ENCODE results near the gene EYA4.

Gene EYA4

GRCh38 chr6:133236932-133237331, 4.2 kb upstream of the EYA4 start:
- Histone ChIP-seq H3K27me3 (no peaks in the 10 kb centered on the region), H3K9me3 (no peaks in the 10 kb centered on the region), H3K4me1 (no peaks in the 10 kb centered on the region; the same call in none of the 2 replicates), H3K36me3 (no peaks in the 10 kb centered on the region), H3K4me3 (ENCODE audit: low read depth, low read length) (no peak overlapping the region)
- no peak for TF ChIP-seq CTCF (IDR thresholded peaks at IDR 0.05; ENCODE audit: low read depth, low read length)
- no peak for DNase-seq

- peak; percentile 65 for TF ChIP-seq CTCF (IDR thresholded peaks at IDR 0.05; ENCODE audit: low read depth, low read length)
- H3K4me3 ChIP-seq (ENCODE audit: low read depth, low read length), result peak overlapping the region; percentile 93
- H3K9me3 ChIP-seq, result no peaks in the 10 kb centered on the region
- H3K36me3 ChIP-seq, result no peaks in the 10 kb centered on the region
- H3K27me3 ChIP-seq, result no peaks in the 10 kb centered on the region
- DNase-seq, result peak; percentile 89
- no peaks in the 10 kb centered on the region; the same call in 1 of the 2 replicates for H3K4me1 ChIP-seq
Measured at GRCh38 chr6:133240511-133241085, 559 bp upstream of the EYA4 start.

GRCh38 chr6:133241901-133242636, 912 bp downstream of the EYA4 start:
- peak; percentile 49 for DNase-seq

GRCh38 chr6:133242637-133243585, 1.8 kb downstream of the EYA4 start:
- peak overlapping the region; percentile 93 for H3K4me3 ChIP-seq (ENCODE audit: low read depth, low read length)
- H3K9me3 ChIP-seq, result no peaks in the 10 kb centered on the region
- peaks cover 2% of the 10 kb centered on the region; the same call in 1 of the 2 replicates for H3K36me3 ChIP-seq
- DNase-seq, result peak; percentile 53
- no peaks in the 10 kb centered on the region; the same call in 1 of the 2 replicates for H3K4me1 ChIP-seq
- H3K27me3 ChIP-seq, result no peaks in the 10 kb centered on the region
- TF ChIP-seq CTCF (IDR thresholded peaks at IDR 0.05; ENCODE audit: low read depth, low read length), result no peak

More at GRCh38 chr6:133241901-133242636, 912 bp downstream of the EYA4 start:
- Histone ChIP-seq H3K4me1 (no peaks in the 10 kb centered on the region; the same call in 1 of the 2 replicates), H3K9me3 (no peaks in the 10 kb centered on the region), H3K4me3 (ENCODE audit: low read depth, low read length) (peak overlapping the region; percentile 93), H3K36me3 (no peaks in the 10 kb centered on the region), H3K27me3 (no peaks in the 10 kb centered on the region)
- TF ChIP-seq CTCF (IDR thresholded peaks at IDR 0.05; ENCODE audit: low read depth, low read length), result no peak

- Histone ChIP-seq H3K27me3 (no peaks in the 10 kb centered on the region), H3K4me3 (ENCODE audit: low read depth, low read length) (peak overlapping the region; percentile 93), H3K4me1 (no peaks in the 10 kb centered on the region; the same call in 1 of the 2 replicates), H3K36me3 (peaks cover 5% of the 10 kb centered on the region; the same call in 1 of the 2 replicates), H3K9me3 (no peaks in the 10 kb centered on the region)
- DNase-seq, result no peak
- no peak for TF ChIP-seq CTCF (IDR thresholded peaks at IDR 0.05; ENCODE audit: low read depth, low read length)
Measured at GRCh38 chr6:133243723-133244305, 2.7 kb downstream of the EYA4 start.
